Measurements from ENCODE around the gene CYTIP. TPM values are rescaled to one million over a fixed set of nuclear protein-coding genes. Genes with fewer than 3 reads are reported as not detected.
A peak's percentile ranks its signal among the peaks of the same experiment; 100 is the strongest.

CYTIP gene
- polyA plus RNA-seq (2013, experiment 1 of 2) = 0.03 TPM
- not detected for polyA plus RNA-seq (2013, experiment 2 of 2)

- H4K8ac ChIP-seq (ENCODE audit: low read depth, low read length) = peak within 1 kb of the TSS; percentile 58
- no peak within 1 kb of the TSS for H3K9ac ChIP-seq (ENCODE audit: low read depth, low read length, poor library complexity)
- no peaks in the 10 kb centered on the region for H3K9me3 ChIP-seq (replicated peaks in 1 of 2; ENCODE audit: control insufficient read depth in 2 of 2, insufficient read depth in 1 of 2, low read depth in 1 of 2, low read length in 2 of 2)
- H3K4me2 ChIP-seq (ENCODE audit: insufficient read depth, low read length, poor library complexity, severe bottlenecking) = no peak within 1 kb of the TSS
- H2BK12ac ChIP-seq (ENCODE audit: low read length) = no peak within 1 kb of the TSS
- H3K36me3 ChIP-seq (replicated peaks in 1 of 2; ENCODE audit: control insufficient read depth in 2 of 2, insufficient read depth in 2 of 2, low read length in 2 of 2) = no peaks in the 10 kb centered on the region
- no peaks in the 10 kb centered on the region for H3K79me1 ChIP-seq (ENCODE audit: low read depth, low read length)
- no peaks in the 10 kb centered on the region for H3K27me3 ChIP-seq (ENCODE audit: control insufficient read depth in 3 of 3, insufficient read depth in 3 of 3, low read depth in 1 of 3, low read length in 3 of 3)
- H4K91ac ChIP-seq (ENCODE audit: low read depth, low read length, poor library complexity) = no peak within 1 kb of the TSS
- no peak within 1 kb of the TSS for H2BK15ac ChIP-seq (ENCODE audit: low read length)
- no peak within 1 kb of the TSS for H3K4ac ChIP-seq (ENCODE audit: low read length)
- H3K27ac ChIP-seq (replicated peaks; ENCODE audit: low read length) = no peak within 1 kb of the TSS
- no peak within 1 kb of the TSS for H2AFZ ChIP-seq (ENCODE audit: low read length)
- no peak within 1 kb of the TSS for H2AK5ac ChIP-seq (ENCODE audit: low read depth, low read length)
- H3K14ac ChIP-seq (ENCODE audit: low read length) = no peak within 1 kb of the TSS
- no peaks in the 10 kb centered on the region for H3K4me1 ChIP-seq (ENCODE audit: control insufficient read depth in 2 of 2, insufficient read depth in 1 of 2, low read depth in 1 of 2, low read length in 2 of 2)
- H2BK5ac ChIP-seq (ENCODE audit: low read length) = no peak within 1 kb of the TSS
- no CpG with 5 or more reads among the region's 13 CpGs for WGBS, 2 donors (ENCODE audit: extremely low coverage in 2 of 2, insufficient read length in 2 of 2, insufficient replicate concordance in 1 of 2)
- no peak within 1 kb of the TSS for H3K4me3 ChIP-seq (ENCODE audit: low read length in 2 of 2)
- no peak within 1 kb of the TSS for H3K18ac ChIP-seq (ENCODE audit: low read length)
- no peak within 1 kb of the TSS for H3K23ac ChIP-seq (ENCODE audit: low read depth, low read length, poor library complexity)
- no peak for DNase-seq (ENCODE audit: low spot score)
- no peak within 1 kb of the TSS for H2BK120ac ChIP-seq (ENCODE audit: low read depth, low read length)
These were observed at the start of gene CYTIP for GRCh38 chr2:157443795-157444640. TSS of gene CYTIP (minus strand) at chr2:157444089. CDS start at chr2:157444020, 69 bp downstream.

GRCh38 chr2:157492189-157492773, 48.4 kb upstream of the CYTIP start:
- DNase-seq (ENCODE audit: low spot score) = peak; percentile 41
- peaks cover 0 to 3% of the 10 kb centered on the region in 2 donors for H3K4me1 ChIP-seq (ENCODE audit: control insufficient read depth in 2 of 2, insufficient read depth in 1 of 2, low read depth in 1 of 2, low read length in 2 of 2)
- WGBS, 2 donors (ENCODE audit: extremely low coverage in 2 of 2, insufficient read length in 2 of 2, insufficient replicate concordance in 1 of 2) = no CpG with 5 or more reads among the region's 5 CpGs

GRCh38 chr2:157489983-157490382, 46.1 kb upstream of the CYTIP start:
- Histone ChIP-seq H3K4me3 (ENCODE audit: low read length in 2 of 2) (no peak overlapping the region), H2BK15ac (ENCODE audit: low read length) (no peak overlapping the region), H3K27me3 (ENCODE audit: control insufficient read depth in 3 of 3, insufficient read depth in 3 of 3, low read depth in 1 of 3, low read length in 3 of 3) (peaks cover 0 to 4% (median 0%) of the 10 kb centered on the region in 3 experiments), H3K79me1 (ENCODE audit: low read depth, low read length) (no peaks in the 10 kb centered on the region), H3K4me2 (ENCODE audit: insufficient read depth, low read length, poor library complexity, severe bottlenecking) (no peak overlapping the region), H2BK12ac (ENCODE audit: low read length) (no peak overlapping the region), H2AK5ac (ENCODE audit: low read depth, low read length) (no peak overlapping the region), H3K18ac (ENCODE audit: low read length) (no peak overlapping the region), H4K8ac (ENCODE audit: low read depth, low read length) (no peak overlapping the region), H2BK5ac (ENCODE audit: low read length) (no peak overlapping the region), H3K36me3 (replicated peaks in 1 of 2; ENCODE audit: control insufficient read depth in 2 of 2, insufficient read depth in 2 of 2, low read length in 2 of 2) (no peaks in the 10 kb centered on the region), H2BK120ac (ENCODE audit: low read depth, low read length) (no peak overlapping the region), H3K23ac (ENCODE audit: low read depth, low read length, poor library complexity) (no peak overlapping the region), H3K14ac (ENCODE audit: low read length) (no peak overlapping the region), H2AFZ (ENCODE audit: low read length) (no peak overlapping the region), H3K4ac (ENCODE audit: low read length) (no peak overlapping the region), H3K4me1 (ENCODE audit: control insufficient read depth in 2 of 2, insufficient read depth in 1 of 2, low read depth in 1 of 2, low read length in 2 of 2) (peaks cover 0 to 11% of the 10 kb centered on the region in 2 donors), H3K27ac (replicated peaks; ENCODE audit: low read length) (no peak overlapping the region), H4K91ac (ENCODE audit: low read depth, low read length, poor library complexity) (no peak overlapping the region), H3K9ac (ENCODE audit: low read depth, low read length, poor library complexity) (no peak overlapping the region), H3K9me3 (replicated peaks in 1 of 2; ENCODE audit: control insufficient read depth in 2 of 2, insufficient read depth in 1 of 2, low read depth in 1 of 2, low read length in 2 of 2) (no peaks in the 10 kb centered on the region)
- DNase-seq (ENCODE audit: low spot score) = no peak
- WGBS, 2 donors (ENCODE audit: extremely low coverage in 2 of 2, insufficient read length in 2 of 2, insufficient replicate concordance in 1 of 2) = no CpG with 5 or more reads among the region's 1 CpG

More at GRCh38 chr2:157492189-157492773, 48.4 kb upstream of the CYTIP start:
- no peaks in the 10 kb centered on the region for H3K36me3 ChIP-seq (replicated peaks in 1 of 2; ENCODE audit: control insufficient read depth in 2 of 2, insufficient read depth in 2 of 2, low read length in 2 of 2)
- no peaks in the 10 kb centered on the region for H3K9me3 ChIP-seq (replicated peaks in 1 of 2; ENCODE audit: control insufficient read depth in 2 of 2, insufficient read depth in 1 of 2, low read depth in 1 of 2, low read length in 2 of 2)
- H3K18ac ChIP-seq (ENCODE audit: low read length) = no peak overlapping the region
- H2AK5ac ChIP-seq (ENCODE audit: low read depth, low read length) = no peak overlapping the region
- H3K79me1 ChIP-seq (ENCODE audit: low read depth, low read length) = no peaks in the 10 kb centered on the region
- peaks cover 0 to 4% (median 0%) of the 10 kb centered on the region in 3 experiments for H3K27me3 ChIP-seq (ENCODE audit: control insufficient read depth in 3 of 3, insufficient read depth in 3 of 3, low read depth in 1 of 3, low read length in 3 of 3)
- H2BK12ac ChIP-seq (ENCODE audit: low read length) = no peak overlapping the region
- H3K4me3 ChIP-seq (ENCODE audit: low read length in 2 of 2) = no peak overlapping the region
- H3K14ac ChIP-seq (ENCODE audit: low read length) = no peak overlapping the region
- H4K8ac ChIP-seq (ENCODE audit: low read depth, low read length) = no peak overlapping the region
- no peak overlapping the region for H3K4me2 ChIP-seq (ENCODE audit: insufficient read depth, low read length, poor library complexity, severe bottlenecking)
- H2BK120ac ChIP-seq (ENCODE audit: low read depth, low read length) = no peak overlapping the region
- no peak overlapping the region for H2BK15ac ChIP-seq (ENCODE audit: low read length)
- H3K9ac ChIP-seq (ENCODE audit: low read depth, low read length, poor library complexity) = no peak overlapping the region
- no peak overlapping the region for H2AFZ ChIP-seq (ENCODE audit: low read length)
- no peak overlapping the region for H3K4ac ChIP-seq (ENCODE audit: low read length)
- no peak overlapping the region for H2BK5ac ChIP-seq (ENCODE audit: low read length)
- no peak overlapping the region for H3K27ac ChIP-seq (replicated peaks; ENCODE audit: low read length)
- no peak overlapping the region for H3K23ac ChIP-seq (ENCODE audit: low read depth, low read length, poor library complexity)
- H4K91ac ChIP-seq (ENCODE audit: low read depth, low read length, poor library complexity) = no peak overlapping the region

GRCh38 chr2:157488877-157489276, 45.0 kb upstream of the CYTIP start:
- Histone ChIP-seq H4K91ac (ENCODE audit: low read depth, low read length, poor library complexity) (no peak overlapping the region), H3K23ac (ENCODE audit: low read depth, low read length, poor library complexity) (no peak overlapping the region), H3K9ac (ENCODE audit: low read depth, low read length, poor library complexity) (no peak overlapping the region), H3K9me3 (replicated peaks in 1 of 2; ENCODE audit: control insufficient read depth in 2 of 2, insufficient read depth in 1 of 2, low read depth in 1 of 2, low read length in 2 of 2) (no peaks in the 10 kb centered on the region), H3K27ac (replicated peaks; ENCODE audit: low read length) (no peak overlapping the region), H2BK120ac (ENCODE audit: low read depth, low read length) (no peak overlapping the region), H2AK5ac (ENCODE audit: low read depth, low read length) (no peak overlapping the region), H3K14ac (ENCODE audit: low read length) (no peak overlapping the region), H2AFZ (ENCODE audit: low read length) (no peak overlapping the region), H3K4me2 (ENCODE audit: insufficient read depth, low read length, poor library complexity, severe bottlenecking) (no peak overlapping the region), H3K4ac (ENCODE audit: low read length) (no peak overlapping the region), H2BK15ac (ENCODE audit: low read length) (no peak overlapping the region), H3K79me1 (ENCODE audit: low read depth, low read length) (no peaks in the 10 kb centered on the region), H3K18ac (ENCODE audit: low read length) (no peak overlapping the region), H3K4me1 (ENCODE audit: control insufficient read depth in 2 of 2, insufficient read depth in 1 of 2, low read depth in 1 of 2, low read length in 2 of 2) (peaks cover 0 to 11% of the 10 kb centered on the region in 2 donors), H3K4me3 (ENCODE audit: low read length in 2 of 2) (no peak overlapping the region), H2BK12ac (ENCODE audit: low read length) (no peak overlapping the region), H3K27me3 (ENCODE audit: control insufficient read depth in 3 of 3, insufficient read depth in 3 of 3, low read depth in 1 of 3, low read length in 3 of 3) (peaks cover 0 to 4% (median 0%) of the 10 kb centered on the region in 3 experiments), H3K36me3 (replicated peaks in 1 of 2; ENCODE audit: control insufficient read depth in 2 of 2, insufficient read depth in 2 of 2, low read length in 2 of 2) (no peaks in the 10 kb centered on the region), H2BK5ac (ENCODE audit: low read length) (no peak overlapping the region), H4K8ac (ENCODE audit: low read depth, low read length) (no peak overlapping the region)
- DNase-seq (ENCODE audit: low spot score) = no peak
- WGBS, 2 donors (ENCODE audit: extremely low coverage in 2 of 2, insufficient read length in 2 of 2, insufficient replicate concordance in 1 of 2) = no CpG with 5 or more reads among the region's 3 CpGs

Data from neuronal stem cell (in vitro differentiated cells).